Fibroblast of the aortic adventitia (primary cell): ENCODE measurements around the gene IRGQ. TPM values are rescaled to one million over a fixed set of nuclear protein-coding genes. Genes with fewer than 3 reads are reported as not detected.

Experiments
- DNase-seq: peaks from one replicate; pipeline ENCODE4 v3.0.0-alpha.2; 2010; ENCODE audit warnings: low read depth
- H3K4me3 ChIP-seq: 2 replicates; pipeline ENCODE4 v1.5.1; 2011; ENCODE audit warnings: low read depth, mild to moderate bottlenecking, control low read depth, low read length, moderate library complexity
- CTCF ChIP-seq: IDR thresholded peaks from 2 replicates; pipeline ENCODE4 v1.5.1; 2011; ENCODE audit warnings: mild to moderate bottlenecking, low read length, control low read depth, inconsistent platforms; ENCODE audit not compliant: insufficient read depth
- total RNA-seq: library from RNA; depleted of rRNA; stranded (reverse); fragments of >200 nt; gene quantifications from 2 replicates; pipeline ENCODE4 v1.2.3, GENCODE V29; 2012; ENCODE audit warnings: low replicate concordance

Gene IRGQ
- total RNA-seq, 1 donor: 17.5 TPM

GRCh38 chr19:43598445-43599240, 2.7 kb upstream of the IRGQ start:
- no peak overlapping the region for H3K4me3 ChIP-seq
- no peak for DNase-seq
- TF ChIP-seq CTCF: no peak

GRCh38 chr19:43597876-43598275, 1.9 kb upstream of the IRGQ start:
- no peak for TF ChIP-seq CTCF
- peak overlapping the region; percentile 94 for H3K4me3 ChIP-seq
- DNase-seq: no peak

GRCh38 chr19:43596842-43597461, 1.0 kb upstream of the IRGQ start:
- peak overlapping the region; percentile 94 for H3K4me3 ChIP-seq
- DNase-seq: no peak
- TF ChIP-seq CTCF: no peak

- H3K4me3 ChIP-seq: peak overlapping the region; percentile 85
- DNase-seq: no peak
- no peak for TF ChIP-seq CTCF
Measured at GRCh38 chr19:43595605-43595998, 332 bp downstream of the IRGQ start.

GRCh38 chr19:43594710-43595604, 977 bp downstream of the IRGQ start:
- DNase-seq: peak; percentile 59
- peak overlapping the region; percentile 85 for H3K4me3 ChIP-seq
- peak; percentile 89 for TF ChIP-seq CTCF

GRCh38 chr19:43594081-43594697, 1.7 kb downstream of the IRGQ start:
- TF ChIP-seq CTCF: no peak
- DNase-seq: no peak
- peak overlapping the region; percentile 85 for H3K4me3 ChIP-seq
